Measurements from ENCODE around the gene TCAP.

TCAP gene

DNA sequence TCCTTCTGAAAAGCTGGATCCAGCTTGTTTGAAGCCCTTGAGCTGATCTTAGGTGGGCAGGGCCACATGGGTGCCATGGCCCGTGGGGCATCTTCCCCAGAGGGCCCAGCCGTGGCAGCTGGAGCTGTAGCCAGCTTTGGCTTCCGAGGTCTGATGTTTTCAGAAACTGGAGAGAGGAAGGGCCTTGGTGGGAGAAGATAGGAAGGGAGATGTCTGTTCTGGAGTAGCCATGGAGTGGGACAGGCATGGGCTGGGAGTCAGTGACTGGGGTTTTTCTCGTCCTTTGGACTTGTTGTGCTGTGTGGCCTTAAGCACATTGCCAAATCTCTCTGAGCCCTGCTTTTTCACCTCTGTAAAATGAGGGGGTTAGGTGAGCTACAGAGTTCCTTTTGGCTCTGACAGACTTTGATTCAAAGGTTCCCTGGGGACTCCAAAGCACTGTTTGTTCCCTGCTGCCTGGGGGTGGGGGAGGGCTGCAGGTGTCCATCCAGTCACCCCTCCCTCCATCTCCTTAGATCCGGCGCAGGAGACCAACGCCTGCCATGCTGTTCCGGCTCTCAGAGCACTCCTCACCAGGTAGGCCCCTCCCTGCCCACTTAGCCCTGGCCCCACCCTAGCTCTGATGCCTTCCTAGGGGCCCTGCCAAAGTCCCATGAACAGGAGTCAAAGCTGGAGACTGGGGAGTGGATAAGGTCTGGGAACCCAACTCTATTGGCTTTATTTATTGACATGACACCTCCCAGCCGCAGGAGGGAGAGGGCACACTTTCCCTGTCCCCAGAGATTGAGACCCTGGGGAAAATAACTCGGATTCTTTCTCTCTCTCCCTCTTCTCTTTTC, 36.3 kb upstream of the TCAP start:
- no peak for DNase-seq (ENCODE audit: low read depth in 2 of 2)

DNA sequence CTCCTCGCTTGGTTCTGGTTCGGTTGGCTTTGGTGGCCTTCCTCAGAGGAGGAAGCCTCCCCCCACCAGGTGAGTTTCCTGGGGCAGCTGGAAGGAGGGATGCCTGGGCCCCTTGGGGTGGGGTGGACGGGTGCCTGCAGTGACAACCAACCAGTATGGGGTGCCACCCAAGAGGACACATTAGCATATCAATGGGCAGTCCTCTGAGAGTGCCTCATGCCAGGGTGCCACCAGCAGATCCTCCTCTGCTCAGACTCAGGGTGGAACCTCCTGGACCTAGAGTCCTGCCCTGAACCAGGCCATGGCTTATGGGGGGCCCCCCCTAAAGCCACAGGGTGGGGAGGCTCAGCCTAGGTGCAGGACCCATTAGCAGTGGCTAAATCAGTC, 35.7 kb upstream of the TCAP start:
- DNase-seq (ENCODE audit: low read depth in 2 of 2) = no peak

DNA sequence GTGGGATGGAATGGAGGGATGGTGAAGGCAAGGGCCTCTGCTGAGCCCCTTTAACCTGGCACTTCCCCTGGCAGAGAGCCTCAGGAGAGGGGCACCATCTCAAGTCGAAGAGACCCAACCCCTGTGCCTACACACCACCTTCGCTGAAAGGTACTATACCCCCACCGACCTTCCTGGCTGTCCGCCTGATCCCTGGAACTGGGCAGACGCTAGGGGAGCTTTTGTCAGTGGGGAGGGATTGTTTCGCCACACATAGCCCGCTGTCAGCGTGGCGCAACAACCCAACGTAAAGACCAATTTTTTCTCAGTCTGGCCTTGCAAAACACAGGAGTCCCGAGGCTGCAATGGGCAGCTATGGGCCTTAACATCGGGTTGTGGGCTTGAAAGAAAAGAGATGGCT, 35.3 kb upstream of the TCAP start:
- no peak for DNase-seq (ENCODE audit: low read depth in 2 of 2)

DNA sequence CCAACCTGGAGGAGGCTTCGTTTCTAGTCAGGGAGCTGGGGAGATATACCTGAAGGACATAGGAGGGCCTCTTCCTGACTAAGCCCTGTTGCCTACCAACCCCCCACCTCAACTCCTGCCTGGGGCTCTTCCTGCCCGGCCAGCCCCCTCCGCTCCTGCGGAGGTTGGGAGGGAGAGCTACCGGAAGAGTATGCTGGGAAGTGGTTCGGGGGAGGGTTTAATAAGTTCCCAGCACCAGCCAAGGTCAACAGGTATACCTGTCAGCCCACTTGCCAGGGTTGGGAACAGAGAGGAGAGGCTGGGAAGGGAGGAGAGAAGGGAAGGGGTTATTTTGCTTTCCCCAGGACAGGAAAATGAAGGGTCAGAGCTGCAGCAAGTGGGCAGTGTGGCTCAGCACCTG, 33.7 kb upstream of the TCAP start:
- DNase-seq (ENCODE audit: low read depth in 2 of 2) = no peak

DNA sequence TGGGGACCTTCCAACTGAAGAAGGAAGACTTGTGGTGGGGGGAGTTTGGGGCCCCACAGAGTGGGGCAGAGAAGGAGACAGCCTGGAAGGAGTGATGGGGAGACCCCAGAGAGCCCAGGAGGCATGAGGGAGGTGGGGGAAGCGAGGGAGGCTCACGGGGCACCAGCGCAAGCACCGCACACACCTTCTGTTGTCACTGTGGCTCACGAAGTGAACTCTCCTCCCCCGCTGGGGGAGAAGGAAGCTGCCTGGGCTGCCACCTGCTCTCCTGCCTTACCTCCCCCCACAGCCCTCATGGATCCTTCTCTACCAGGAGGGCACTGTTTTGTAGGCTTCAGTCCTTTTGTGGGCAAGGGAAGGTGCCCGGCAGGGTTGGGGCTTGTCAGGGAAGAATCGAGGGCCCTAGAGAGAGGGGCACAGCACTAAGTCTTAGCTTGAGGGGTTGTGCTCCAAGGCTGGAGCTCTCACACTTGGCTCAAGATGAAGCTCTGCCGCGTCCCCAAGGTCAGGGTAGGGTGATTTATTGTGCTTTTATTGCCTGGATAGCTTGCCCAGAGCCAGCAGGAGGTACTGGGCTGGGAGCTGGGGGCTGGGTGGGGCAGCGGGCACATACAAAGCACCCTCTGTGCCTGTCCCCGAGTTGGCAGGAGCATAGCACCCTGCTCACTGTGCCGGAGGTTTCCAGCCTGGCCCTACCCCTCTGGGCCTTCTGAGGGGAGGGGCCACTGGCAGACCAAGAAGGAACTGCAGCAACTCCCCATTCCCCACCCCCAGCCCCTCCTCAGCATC, 32.8 kb upstream of the TCAP start:
- no peak for DNase-seq (ENCODE audit: low read depth in 2 of 2)

DNA sequence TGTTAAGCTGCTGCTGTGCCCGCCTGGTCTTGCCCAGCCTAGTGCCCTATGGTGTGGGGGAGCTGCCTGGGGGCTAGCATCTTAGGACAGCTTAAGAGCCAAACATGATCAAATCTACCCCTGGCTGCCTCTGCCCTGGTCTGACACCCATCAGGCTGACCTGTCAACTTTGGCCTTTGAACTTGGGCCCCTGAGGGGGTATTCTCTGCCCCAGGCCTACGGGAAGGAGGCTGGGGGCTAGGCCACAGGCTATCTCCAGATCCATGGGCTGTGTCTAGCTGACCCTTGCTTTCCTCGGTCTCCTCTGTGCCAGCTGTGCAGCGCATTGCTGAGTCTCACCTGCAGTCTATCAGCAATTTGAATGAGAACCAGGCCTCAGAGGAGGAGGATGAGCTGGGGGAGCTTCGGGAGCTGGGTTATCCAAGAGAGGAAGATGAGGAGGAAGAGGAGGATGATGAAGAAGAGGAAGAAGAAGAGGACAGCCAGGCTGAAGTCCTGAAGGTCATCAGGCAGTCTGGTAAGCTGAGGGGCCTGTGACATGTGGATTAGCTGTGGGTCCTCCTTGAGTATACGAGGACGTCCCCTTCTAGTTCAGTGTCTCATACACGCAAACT, 31.5 kb upstream of the TCAP start:
- DNase-seq (ENCODE audit: low read depth in 2 of 2) = no peak

DNA sequence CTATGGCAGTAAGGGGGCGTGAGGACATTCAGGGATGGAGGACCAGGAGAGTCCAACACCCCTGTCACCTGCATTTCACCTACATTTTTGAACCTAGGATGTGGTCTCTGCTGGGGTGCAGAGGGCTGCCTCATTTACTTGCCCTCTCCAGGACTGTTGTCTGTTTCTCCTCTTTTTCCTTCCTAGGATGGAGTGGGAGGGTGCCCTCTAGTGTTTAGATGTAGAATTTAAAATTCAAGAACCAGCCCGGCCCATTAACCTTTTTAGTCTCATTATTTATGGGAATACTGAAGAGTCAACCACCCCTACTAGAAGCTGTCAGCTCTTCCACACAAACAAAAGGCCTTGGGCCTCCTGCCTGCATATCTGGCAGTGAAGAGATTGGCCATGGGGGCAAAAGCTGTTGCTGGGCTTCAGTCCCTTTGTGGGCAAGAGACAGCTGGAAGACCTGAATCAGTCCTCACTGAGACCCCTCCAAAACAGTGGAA, 30.7 kb upstream of the TCAP start:
- no peak for DNase-seq (ENCODE audit: low read depth in 2 of 2)

DNA sequence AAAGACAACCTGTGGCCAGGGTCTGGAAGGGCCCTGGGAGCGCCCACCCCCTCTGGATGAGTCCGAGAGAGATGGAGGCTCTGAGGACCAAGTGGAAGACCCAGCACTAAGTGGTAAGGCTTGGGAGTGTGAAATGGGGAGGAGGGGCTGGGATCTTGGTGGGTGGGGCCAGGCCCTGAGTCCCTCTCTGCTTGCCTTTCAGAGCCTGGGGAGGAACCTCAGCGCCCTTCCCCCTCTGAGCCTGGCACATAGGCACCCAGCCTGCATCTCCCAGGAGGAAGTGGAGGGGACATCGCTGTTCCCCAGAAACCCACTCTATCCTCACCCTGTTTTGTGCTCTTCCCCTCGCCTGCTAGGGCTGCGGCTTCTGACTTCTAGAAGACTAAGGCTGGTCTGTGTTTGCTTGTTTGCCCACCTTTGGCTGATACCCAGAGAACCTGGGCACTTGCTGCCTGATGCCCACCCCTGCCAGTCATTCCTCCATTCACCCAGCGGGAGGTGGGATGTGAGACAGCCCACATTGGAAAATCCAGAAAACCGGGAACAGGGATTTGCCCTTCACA, 29.5 kb upstream of the TCAP start:
- DNase-seq (ENCODE audit: low read depth in 2 of 2) = no peak

DNA sequence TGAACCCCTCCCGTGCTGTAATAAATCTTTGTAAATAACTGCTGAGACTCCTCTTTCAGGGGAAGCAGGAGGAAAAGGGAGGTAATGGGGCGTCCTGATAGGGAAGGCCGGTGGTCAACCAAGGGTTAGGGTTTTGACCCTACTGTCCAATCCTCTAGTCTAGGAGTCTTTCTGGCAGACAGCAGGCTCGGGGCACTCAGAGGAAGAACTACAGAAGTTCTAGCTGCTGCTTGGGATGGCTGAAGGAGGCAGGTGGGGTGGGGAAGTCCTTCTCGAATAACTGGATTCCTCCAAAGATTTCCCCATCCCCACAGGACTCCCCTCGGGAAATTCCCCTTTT, 28.6 kb upstream of the TCAP start:
- no peak for DNase-seq (ENCODE audit: low read depth in 2 of 2)

DNA sequence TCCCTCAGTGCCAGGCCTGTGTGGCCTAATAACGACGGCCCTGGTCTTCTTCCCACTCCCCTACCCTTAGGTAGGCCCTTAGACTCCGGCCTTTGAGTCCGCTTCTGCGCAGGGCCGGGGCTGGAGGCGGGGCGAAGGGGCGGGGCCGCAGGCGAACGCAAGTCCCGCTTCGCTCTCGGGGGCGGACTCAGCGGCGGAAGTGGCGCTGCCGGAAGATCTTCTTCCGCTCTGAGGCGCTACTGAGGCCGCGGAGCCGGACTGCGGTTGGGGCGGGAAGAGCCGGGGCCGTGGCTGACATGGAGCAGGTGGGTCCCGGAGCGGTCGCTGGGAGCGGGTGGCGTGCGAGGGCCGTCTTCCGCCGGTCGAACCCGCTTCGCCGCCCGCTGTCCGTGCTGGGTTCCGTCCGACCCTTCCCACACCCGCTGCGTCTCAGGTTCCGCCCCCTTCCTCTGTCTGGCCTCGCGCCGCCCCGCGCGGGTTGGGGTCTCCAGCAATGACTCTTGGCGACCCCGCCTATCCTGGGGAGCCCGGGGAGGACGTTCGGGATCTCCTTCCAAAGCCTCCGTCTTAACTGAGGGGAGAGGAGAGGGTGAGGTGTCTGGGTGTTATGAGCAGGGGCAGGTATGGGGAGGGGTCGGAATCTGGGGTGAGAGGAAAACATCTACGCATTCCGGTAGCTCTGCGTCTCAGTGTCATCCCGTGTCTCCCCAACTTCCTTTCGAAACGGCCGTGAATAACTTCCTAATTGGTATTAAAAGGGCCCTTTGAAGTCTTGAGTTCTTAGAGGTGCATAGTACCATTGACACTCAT, 28.0 kb upstream of the TCAP start, which contains the start of gene STARD3:
TSS of gene STARD3 (plus strand) at position 218 of the 810 bp plus-strand sequence. CDS start 16,388 bp downstream, outside the sequence.
- DNase-seq (ENCODE audit: low read depth in 2 of 2) = peak; percentile 72 to 89

DNA sequence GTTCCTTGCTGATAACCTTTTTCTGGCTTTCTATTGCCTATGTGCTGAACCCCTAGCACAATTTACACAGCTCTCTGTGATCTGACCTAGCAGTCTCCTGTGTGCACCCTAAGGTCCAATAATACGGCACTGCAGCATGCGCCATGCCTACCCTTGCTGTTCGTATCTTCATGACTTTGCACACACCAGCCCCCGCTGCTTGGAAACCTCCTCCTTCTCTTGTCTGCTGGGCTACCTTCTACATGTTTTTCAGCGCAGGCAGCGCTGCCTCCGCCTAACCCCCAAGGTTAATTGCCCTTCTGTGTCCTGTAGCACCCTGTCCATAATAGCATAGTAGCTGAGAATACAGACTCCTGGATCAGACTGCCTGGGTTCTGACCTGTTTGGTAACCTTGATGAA, 26.8 kb upstream of the TCAP start:
- DNase-seq (ENCODE audit: low read depth in 2 of 2) = no peak

DNA sequence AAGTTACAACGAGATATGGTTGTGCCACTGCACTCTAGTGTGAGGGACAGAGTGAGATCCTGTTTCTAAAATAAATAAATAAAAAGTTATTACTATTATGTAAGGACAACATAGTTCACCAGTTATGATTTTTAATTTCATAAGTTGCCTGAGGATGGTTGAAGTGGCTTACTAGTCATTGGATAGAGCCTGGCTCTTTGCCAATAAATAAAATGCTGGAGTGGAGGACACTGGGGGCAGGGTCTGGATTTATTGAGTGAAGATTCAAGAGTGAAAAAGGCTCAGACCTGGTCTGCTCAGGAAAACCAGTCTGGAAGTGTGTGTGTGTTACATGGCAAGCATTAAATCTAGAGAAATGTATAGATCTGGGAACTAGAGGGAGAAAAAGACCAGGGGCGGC, 26.1 kb upstream of the TCAP start:
- DNase-seq (ENCODE audit: low read depth in 2 of 2) = no peak

DNA sequence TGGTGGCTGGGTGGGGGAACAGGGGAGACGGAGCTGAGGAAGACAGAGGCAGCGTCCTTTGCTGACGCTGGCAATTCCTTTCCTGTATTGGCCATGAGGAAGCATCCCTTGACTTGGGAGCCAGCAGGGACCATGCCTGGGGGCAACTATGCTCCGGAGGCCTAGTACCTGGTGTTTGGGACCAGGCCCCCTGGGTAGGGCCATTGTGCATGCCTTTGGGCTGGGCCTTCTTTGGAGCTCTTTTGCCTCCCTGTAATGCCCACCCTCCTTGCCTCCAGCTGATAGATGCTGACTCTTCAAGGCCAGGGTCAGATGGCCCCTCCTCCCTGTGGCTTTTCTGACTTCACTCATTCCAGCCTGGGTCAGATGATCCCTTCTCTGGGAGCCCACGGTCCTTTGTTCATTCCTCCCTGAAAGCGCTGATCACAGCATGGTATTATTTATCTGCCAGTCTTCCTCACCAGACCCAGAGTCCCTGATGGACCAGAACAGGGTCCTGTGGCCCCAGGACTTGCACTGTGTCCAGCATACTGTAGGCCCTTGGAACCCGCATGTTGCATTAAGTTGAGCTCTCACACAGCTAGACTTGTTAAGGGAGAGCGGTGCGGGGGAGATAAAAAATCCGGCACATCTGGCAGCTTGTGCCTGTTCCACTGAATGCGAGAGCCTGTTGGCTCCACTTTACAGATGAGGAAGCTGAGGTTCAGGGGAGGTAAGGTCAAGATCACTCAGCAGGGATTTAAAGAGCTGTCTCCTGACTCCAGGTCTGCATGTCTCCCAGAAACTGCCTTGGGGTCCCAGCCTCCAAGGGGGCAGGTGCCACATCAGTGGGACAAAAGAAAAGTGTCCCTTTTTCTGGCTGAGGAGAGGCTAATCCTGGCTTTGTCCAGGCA, 25.3 kb upstream of the TCAP start:
- DNase-seq (ENCODE audit: low read depth in 2 of 2) = no peak

DNA sequence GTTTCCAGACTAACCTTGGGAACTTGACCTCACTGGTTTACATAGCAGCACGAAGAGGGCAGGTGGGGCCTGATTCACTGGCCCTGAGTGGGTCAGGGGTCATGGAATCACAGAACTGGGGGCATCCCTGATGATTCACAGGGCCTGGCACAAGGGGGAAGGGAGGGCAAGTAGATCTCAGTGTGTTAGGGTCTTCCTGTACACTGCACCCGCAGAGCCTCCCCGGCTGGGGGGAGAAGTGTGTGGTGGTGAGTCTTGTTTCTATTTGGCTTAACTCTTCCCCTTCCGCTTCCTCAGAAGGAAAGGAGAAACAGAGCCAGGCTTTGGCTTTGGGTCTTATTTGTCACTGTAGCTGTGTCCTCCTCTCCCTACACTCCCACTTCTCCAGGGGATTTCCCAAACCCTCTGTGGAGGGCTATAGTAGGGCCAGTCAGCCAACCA, 24.5 kb upstream of the TCAP start:
- no peak for DNase-seq (ENCODE audit: low read depth in 2 of 2)

DNA sequence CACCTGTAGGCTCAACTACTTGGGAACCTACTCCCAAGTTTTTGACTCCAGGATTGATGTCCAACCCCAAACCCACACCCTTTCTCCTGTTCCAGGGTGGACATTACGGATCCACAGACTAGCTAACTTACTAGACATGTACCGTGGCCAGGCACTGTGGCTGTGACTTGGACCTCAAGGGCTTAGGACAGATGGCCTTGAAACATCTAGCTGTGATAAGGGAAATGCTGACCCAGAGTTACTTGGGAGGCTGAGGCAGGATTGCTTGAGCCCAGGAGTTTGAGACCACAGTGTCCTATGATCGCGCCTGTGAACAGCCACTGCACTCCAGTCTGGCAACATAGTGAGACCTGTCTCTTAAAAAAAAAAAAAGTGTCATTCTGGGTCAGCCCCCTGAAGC, 24.1 kb upstream of the TCAP start:
- no peak for DNase-seq (ENCODE audit: low read depth in 2 of 2)

DNA sequence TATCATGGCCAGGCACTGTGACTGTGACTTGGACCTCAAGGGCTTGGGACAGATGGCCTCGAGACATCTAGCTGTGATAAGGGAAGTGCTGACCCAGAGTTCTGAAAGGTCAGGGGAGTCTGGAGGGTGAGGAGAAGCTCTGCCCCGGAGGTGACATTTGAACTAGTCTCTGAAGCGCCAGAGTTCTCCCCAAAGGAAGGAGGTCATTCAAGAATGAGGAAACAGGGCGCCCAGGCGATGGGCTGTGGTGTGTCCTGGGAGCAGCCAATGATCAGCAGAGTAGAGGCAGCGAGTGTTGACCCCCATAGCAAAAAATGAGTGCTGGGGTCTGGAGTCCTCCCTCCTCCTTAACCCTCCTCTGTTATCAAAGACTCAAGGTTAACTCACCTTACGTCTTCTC, 23.3 kb upstream of the TCAP start:
- no peak for DNase-seq (ENCODE audit: low read depth in 2 of 2)

DNA sequence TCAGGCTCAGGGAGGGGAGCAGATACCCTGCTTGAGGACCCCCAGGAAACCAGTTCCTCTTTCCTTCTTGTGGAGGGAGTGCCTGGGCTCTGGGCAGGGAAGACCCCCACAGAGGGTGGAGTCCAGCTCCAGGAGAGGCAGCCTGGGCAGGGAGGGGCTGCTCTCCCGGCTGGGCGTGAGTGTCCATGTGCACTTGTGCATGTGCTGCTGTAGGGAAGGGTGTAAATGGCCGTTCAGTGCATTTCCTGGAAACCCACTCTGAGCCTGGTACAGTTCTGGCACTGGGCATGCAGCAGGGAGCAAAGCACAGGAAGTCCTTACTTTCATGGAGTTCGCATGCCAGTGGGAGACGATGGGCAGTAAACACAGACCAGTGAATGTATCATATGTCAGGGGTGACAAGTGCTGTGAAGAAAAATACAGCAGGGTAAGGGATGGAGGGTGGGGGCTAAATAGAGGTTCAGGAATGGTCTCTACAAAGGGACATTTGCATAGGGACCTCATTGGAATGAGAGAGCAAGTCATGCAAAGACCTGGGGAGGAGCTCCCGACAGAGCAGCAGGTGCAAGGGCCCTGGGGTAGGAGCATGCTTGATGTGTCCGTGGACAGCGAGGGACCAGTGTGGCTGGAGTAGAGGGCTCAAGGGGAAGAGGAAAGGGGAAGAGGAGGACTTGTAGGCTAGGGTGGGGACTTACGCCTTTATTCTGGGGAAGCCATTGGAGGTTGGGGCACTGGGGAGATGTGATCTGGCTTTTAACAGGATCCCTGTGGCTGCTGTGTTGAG, 22.7 kb upstream of the TCAP start:
- DNase-seq (ENCODE audit: low read depth in 2 of 2) = no peak

DNA sequence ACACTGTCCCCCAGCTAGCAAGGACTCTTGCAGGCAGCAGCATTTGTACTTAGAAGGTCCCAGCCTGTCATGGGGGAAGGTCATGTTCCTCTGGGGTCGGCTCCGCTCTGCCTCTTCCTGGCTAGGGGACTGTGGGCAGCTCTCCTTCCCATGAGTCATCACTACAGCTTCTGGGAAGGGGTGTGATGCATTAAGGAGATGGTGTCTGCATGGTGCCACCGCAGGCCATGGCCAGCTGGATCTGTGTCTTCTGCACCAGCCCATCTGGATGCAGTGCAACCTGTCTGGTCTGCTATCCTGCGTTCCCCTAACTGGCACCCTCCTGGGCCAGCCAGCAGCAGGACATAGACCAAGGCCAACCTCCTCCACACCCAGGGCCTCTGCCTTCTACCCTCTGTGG, 21.9 kb upstream of the TCAP start:
- no peak for DNase-seq (ENCODE audit: low read depth in 2 of 2)

DNA sequence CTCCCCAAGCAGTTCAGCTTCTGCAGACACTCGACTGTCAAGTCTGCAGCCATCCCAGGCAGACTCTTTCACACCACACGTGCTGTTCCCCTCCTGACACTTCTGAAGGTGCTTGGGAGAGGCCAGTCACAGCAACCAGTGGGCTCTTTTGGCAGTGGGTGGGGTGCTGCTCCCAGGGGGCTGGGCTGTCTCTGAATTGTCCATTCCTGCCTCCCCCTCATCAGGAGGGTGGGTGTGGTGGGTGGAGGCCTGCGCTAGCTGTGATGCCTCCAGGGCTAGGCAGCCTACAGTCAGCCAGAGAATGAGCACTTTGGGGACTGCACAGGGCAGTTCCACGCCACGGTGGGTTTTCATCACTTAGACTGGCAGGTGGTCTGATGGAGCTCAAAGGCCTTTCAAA, 17.9 kb upstream of the TCAP start:
- no peak for DNase-seq (ENCODE audit: low read depth in 2 of 2)
